NCI-H226 (cell line): Measurements from ENCODE around the gene ELP5.
A peak's percentile ranks its signal among the peaks of the same experiment; 100 is the strongest.

Experiments used
- DNase-seq: peaks from one replicate; pipeline ENCODE4 v3.0.0-alpha.2; 2015

The ELP5 gene

GRCh38 chr17:7219812-7220592, 32.0 kb upstream of the ELP5 start, which contains the start of the genes ACADVL and DLG4:
ACADVL (plus strand) TSS chr17:7219938; CDS start chr17:7219985, 47 bp downstream.
DLG4 (minus strand) TSS chr17:7219836.
- peak; percentile 90 for DNase-seq

- peak; percentile 38 for DNase-seq
These were observed 31.3 kb upstream of the ELP5 start for GRCh38 chr17:7220593-7221277.

GRCh38 chr17:7221278-7222092, 30.5 kb upstream of the ELP5 start:
- DNase-seq, result no peak

GRCh38 chr17:7222093-7222971, 29.7 kb upstream of the ELP5 start:
- no peak for DNase-seq

GRCh38 chr17:7222972-7223292, 29.1 kb upstream of the ELP5 start:
- no peak for DNase-seq

- no peak for DNase-seq
These were observed 28.6 kb upstream of the ELP5 start for GRCh38 chr17:7223375-7223774.

- DNase-seq, result no peak
These were observed 27.9 kb upstream of the ELP5 start for GRCh38 chr17:7224110-7224509.

- DNase-seq, result no peak
These were observed 27.3 kb upstream of the ELP5 start for GRCh38 chr17:7224661-7225111.

- DNase-seq, result no peak
These were observed 26.2 kb upstream of the ELP5 start for GRCh38 chr17:7225711-7226331.

GRCh38 chr17:7226721-7227710, 25.0 kb upstream of the ELP5 start:
- DNase-seq, result no peak

- no peak for DNase-seq
These were observed 23.1 kb upstream of the ELP5 start for GRCh38 chr17:7228920-7229319.

GRCh38 chr17:7229504-7229903, 22.5 kb upstream of the ELP5 start:
- DNase-seq, result no peak

- DNase-seq, result no peak
These were observed 19.9 kb upstream of the ELP5 start for GRCh38 chr17:7232114-7232513.

- DNase-seq, result no peak
These were observed 18.3 kb upstream of the ELP5 start for GRCh38 chr17:7233701-7234082.

GRCh38 chr17:7234083-7234951, 17.7 kb upstream of the ELP5 start, which contains the start of gene DVL2:
DVL2 (minus strand) TSS chr17:7234517; CDS start chr17:7234262, 255 bp downstream.
- peak; percentile 84 for DNase-seq

GRCh38 chr17:7235693-7236665, 16.0 kb upstream of the ELP5 start:
- peak; percentile 54 for DNase-seq

GRCh38 chr17:7236808-7237207, 15.2 kb upstream of the ELP5 start:
- no peak for DNase-seq

GRCh38 chr17:7237266-7237760, 14.7 kb upstream of the ELP5 start:
- DNase-seq, result no peak
